K562 (cell line): ENCODE data around the gene SLC28A3. TPM values are rescaled to one million over a fixed set of nuclear protein-coding genes. Genes with fewer than 3 reads are reported as not detected.

Source experiments
- ATF4 ChIP-seq: fragments of 450-650 bp; formaldehyde crosslinking; IDR thresholded peaks from 2 replicates; pipeline ENCODE4 v1.4.0; 2022; ENCODE audit warnings: mild to moderate bottlenecking, moderate library complexity
- BCL6 ChIP-seq: fragments of 250-450 bp; sonication (Bioruptor Pico); IDR thresholded peaks from 2 replicates; pipeline ENCODE4 v1.4.0; 2020
- DLX4 ChIP-seq: fragments of 250-450 bp; sonication (Bioruptor Pico); IDR thresholded peaks from 2 replicates; pipeline ENCODE4 v1.6.1; 2021; ENCODE audit warnings: mild to moderate bottlenecking
- GTF2A2 ChIP-seq: IDR thresholded peaks from 2 replicates; pipeline ENCODE4 v1.6.1; 2016; ENCODE audit warnings: mild to moderate bottlenecking, missing genetic modification characterization, missing compliant biosample characterization
- HDAC3 ChIP-seq: fragments of 450-650 bp; IDR thresholded peaks from 2 replicates; pipeline ENCODE4 v1.6.1; 2018; ENCODE audit warnings: borderline replicate concordance, mild to moderate bottlenecking, moderate library complexity; ENCODE audit not compliant: partially characterized antibody
- HDAC6 ChIP-seq: IDR thresholded peaks from 2 replicates; pipeline ENCODE4 v1.6.1; 2012; ENCODE audit warnings: low read depth, mild to moderate bottlenecking, control low read depth, inconsistent platforms, low read length, moderate library complexity
- HNRNPK ChIP-seq: fragments of 200-400 bp; formaldehyde crosslinking; IDR thresholded peaks from one replicate; pipeline ENCODE4 v1.6.1; 2018; ENCODE audit warnings: mild to moderate bottlenecking, low read depth, low read length; ENCODE audit not compliant: poor library complexity, severe bottlenecking
- MBD2 ChIP-seq: sonication (generic); IDR thresholded peaks from 2 replicates; pipeline ENCODE4 v1.6.1; 2016; ENCODE audit warnings: low read depth, borderline replicate concordance
- MNT ChIP-seq, 2 experiments: fragments of 450-650 bp; conservative IDR thresholded peaks; 2 replicates each; pipeline ENCODE4 v1.6.1; 2017; ENCODE audit warnings: mild to moderate bottlenecking in 2 of 2, moderate library complexity in 2 of 2
- MTA2 ChIP-seq: fragments of 450-650 bp; IDR thresholded peaks from 2 replicates; pipeline ENCODE4 v1.6.1; 2016; ENCODE audit warnings: low read depth
- PHF21A ChIP-seq: fragments of 450-650 bp; IDR thresholded peaks from 2 replicates; pipeline ENCODE4 v1.6.1; 2017; ENCODE audit warnings: low read depth, borderline replicate concordance
- PHF8 ChIP-seq: fragments of 200-600 bp; sonication (generic); IDR thresholded peaks from 2 replicates; pipeline ENCODE4 v1.6.1; 2012; ENCODE audit warnings: mixed run types, mild to moderate bottlenecking, inconsistent platforms, low read length, moderate library complexity, borderline replicate concordance
- PHTF2 ChIP-seq: fragments of 250-450 bp; sonication (Bioruptor Pico); IDR thresholded peaks from 2 replicates; pipeline ENCODE4 v1.5.0; 2021; ENCODE audit warnings: mild to moderate bottlenecking
- RBM34 ChIP-seq: fragments of 200-400 bp; formaldehyde crosslinking; IDR thresholded peaks from 2 replicates; pipeline ENCODE4 v1.6.1; 2018; ENCODE audit warnings: low read length, borderline replicate concordance; ENCODE audit not compliant: insufficient read depth
- SMAD1 ChIP-seq: fragments of 150-350 bp; IDR thresholded peaks from 2 replicates; pipeline ENCODE4 v1.6.1; 2014; ENCODE audit warnings: low read length, low read depth; ENCODE audit not compliant: partially characterized antibody
- SMARCE1 ChIP-seq: fragments of 450-650 bp; IDR thresholded peaks from 2 replicates; pipeline ENCODE4 v1.7.1; 2016; ENCODE audit warnings: mild to moderate bottlenecking
- TCF3 ChIP-seq: sonication (generic); formaldehyde crosslinking; IDR thresholded peaks from 2 replicates; pipeline ENCODE4 v1.4.0; 2020; ENCODE audit warnings: mild to moderate bottlenecking, missing genetic modification reagents
- TRIM24 ChIP-seq, 2 experiments: fragments of 450-650 bp; IDR thresholded peaks; 2 replicates each; pipeline ENCODE4 v1.6.1; 2016
- ZMIZ1 ChIP-seq, 2 experiments: fragments of 150-350 bp in 1 of 2; IDR thresholded peaks; 2 replicates each; pipeline ENCODE4 v1.6.1; 2012 to 2016; ENCODE audit warnings: low read depth in 2 of 2, low read length in 2 of 2, mild to moderate bottlenecking in 1 of 2, moderate library complexity in 1 of 2
- ZNF316 ChIP-seq: fragments of 450-650 bp; IDR thresholded peaks from 2 replicates; pipeline ENCODE4 v1.6.1; 2016
- ZNF395 ChIP-seq: fragments of 200-800 bp; sonication (Bioruptor generic); IDR thresholded peaks from 2 replicates; pipeline ENCODE4 v1.6.1; 2017; ENCODE audit warnings: missing genetic modification characterization, missing compliant biosample characterization
- ZNF707 ChIP-seq: fragments of 250-450 bp; sonication (Bioruptor Pico); conservative IDR thresholded peaks from 2 replicates; pipeline ENCODE4 v1.8.0; 2022; ENCODE audit warnings: inconsistent platforms, mild to moderate bottlenecking, moderate library complexity
- polyA plus RNA-seq, 8 experiments: library from polyadenylated mRNA; depleted of rRNA in 4 of 8; stranded (reverse) in 5 of 8; unstranded in 3 of 8; fragments of >200 nt; fragmentation: Nextera tagmentation in 2 of 8; fragmentation: Illumina TruSeq in 1 of 8; extraction: Ambion mirVana in 2 of 8; extraction: Trizol in 1 of 8; gene quantifications; 2 replicates each; pipeline versions ENCODE4 v1.2.1 to v1.2.3, GENCODE V29; 2011 to 2014; ENCODE audit warnings: inconsistent platforms in 1 of 8, missing spikeins in 1 of 8
- total RNA-seq, 7 experiments: library from RNA; depleted of rRNA in 6 of 7; stranded (reverse); fragments of >200 nt in 6 of 7; fragmentation: Illumina TruSeq in 2 of 7; extraction: Trizol in 2 of 7; gene quantifications; 2 replicates each; pipeline versions ENCODE4 v1.2.1 to v1.2.3, GENCODE V29; 2011 to 2021; ENCODE audit warnings: low replicate concordance in 1 of 7

SLC28A3 gene
- total and polyA plus RNA-seq, 9 of the 15 experiments (the other 6 are each of a cell fraction or from before 2014, with no cell fraction given): not detected

- TF ChIP-seq ZMIZ1 (IDR thresholded peaks at IDR 0.05; ENCODE audit: low read depth in 2 of 2, low read length in 2 of 2) (peak in 1 of 2 experiments; percentile 81; a peak in 2 of 4 replicates), SMAD1 (peak; percentile 43), DLX4 (CRISPR knock-in tag) (no peak), BCL6 (CRISPR knock-in tag) (peak; percentile 35; the same call in 1 of the 2 replicates), ZNF707 (CRISPR knock-in tag) (no peak), HDAC6 (no peak), SMARCE1 (peak; percentile 77; the same call in 1 of the 2 replicates), MNT (conservative IDR thresholded peaks at IDR 0.05) (0 out of 4 replicates have a peak, but pooled peaks of 1 of the 2 experiments have one; percentile 11), GTF2A2 (tag) (no peak), PHF21A (no peak), HDAC3 (peak; percentile 50), TCF3 (CRISPR knock-in tag) (peak; percentile 87), PHF8 (no peak), TRIM24 (IDR thresholded peaks at IDR 0.05) (peak; percentile 72 to 91), MTA2 (peak; percentile 86), RBM34 (no peak), ZNF395 (CRISPR knock-in tag) (peak; percentile 58; the same call in 1 of the 2 replicates), HNRNPK (no peak), MBD2 (0 out of 2 replicates have a peak, but pooled peaks have one; percentile 24), ATF4 (CRISPR knock-in tag) (peak; percentile 50; the same call in 1 of the 2 replicates), ZNF316 (no peak), PHTF2 (CRISPR knock-in tag) (no peak)
Observed at GRCh38 chr9:84343111-84343521, 2.6 kb upstream of the SLC28A3 start (continued).
